Measurements from ENCODE around the gene MAML2. TPM values are rescaled to one million over a fixed set of nuclear protein-coding genes. Genes with fewer than 3 reads are reported as not detected.
"Not testable (repeated sequence)": the region's sequence is repeated elsewhere in the genome, so short reads cannot be mapped to it uniquely, and the experiment has no call there.

The MAML2 gene
- total RNA-seq, 4 donors from 2014 or later = 15.9 to 31.9 (median 24.9) TPM

DNA sequence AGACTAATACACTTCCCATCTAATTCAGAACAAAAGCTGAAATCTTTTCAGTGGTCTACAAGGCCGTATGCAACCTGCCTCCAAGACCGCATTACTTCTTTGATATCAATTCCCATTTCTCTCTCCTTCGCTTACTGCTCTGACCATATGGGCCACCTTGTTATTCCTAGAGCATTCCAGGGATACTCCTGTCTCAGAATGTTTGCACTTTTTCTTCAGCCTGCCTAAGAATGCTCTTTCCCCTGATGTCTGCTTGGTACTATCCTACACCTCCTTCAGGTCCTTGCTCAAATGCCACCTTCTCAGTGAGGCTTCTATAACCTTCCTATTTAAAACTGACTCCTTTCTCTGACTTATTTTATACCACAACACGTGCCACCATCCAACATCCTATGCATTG lies 71.2 kb downstream of the MAML2 start:
- Histone ChIP-seq H3K27ac (no peak overlapping the region), H3K9me3 (no peaks in the 10 kb centered on the region), H3K36me3 (no peaks in the 10 kb centered on the region), H3K4me3 (no peak overlapping the region), H3K4me1 (peaks cover 0 to 40% (median 18%) of the 10 kb centered on the region in 4 donors), H3K27me3 (no peaks in the 10 kb centered on the region)
- in situ Hi-C loops (cut with MboI; ENCODE audit: low pct_ligation_motif_present in 1 of 4, low pct_unique_long_range_greater_than_20kb in 1 of 4, low sequenced_read_pairs in 3 of 4) = no loop called here
- intact Hi-C loops (cut with DNase I; ENCODE audit: low total_unique reads) = no loop called here
- WGBS, 2 donors (ENCODE audit: low coverage in 1 of 2) = 97 to 98% methylated on average over 4 of the region's 4 CpGs
- no peak for DNase-seq
- TF ChIP-seq, protein P1, sequence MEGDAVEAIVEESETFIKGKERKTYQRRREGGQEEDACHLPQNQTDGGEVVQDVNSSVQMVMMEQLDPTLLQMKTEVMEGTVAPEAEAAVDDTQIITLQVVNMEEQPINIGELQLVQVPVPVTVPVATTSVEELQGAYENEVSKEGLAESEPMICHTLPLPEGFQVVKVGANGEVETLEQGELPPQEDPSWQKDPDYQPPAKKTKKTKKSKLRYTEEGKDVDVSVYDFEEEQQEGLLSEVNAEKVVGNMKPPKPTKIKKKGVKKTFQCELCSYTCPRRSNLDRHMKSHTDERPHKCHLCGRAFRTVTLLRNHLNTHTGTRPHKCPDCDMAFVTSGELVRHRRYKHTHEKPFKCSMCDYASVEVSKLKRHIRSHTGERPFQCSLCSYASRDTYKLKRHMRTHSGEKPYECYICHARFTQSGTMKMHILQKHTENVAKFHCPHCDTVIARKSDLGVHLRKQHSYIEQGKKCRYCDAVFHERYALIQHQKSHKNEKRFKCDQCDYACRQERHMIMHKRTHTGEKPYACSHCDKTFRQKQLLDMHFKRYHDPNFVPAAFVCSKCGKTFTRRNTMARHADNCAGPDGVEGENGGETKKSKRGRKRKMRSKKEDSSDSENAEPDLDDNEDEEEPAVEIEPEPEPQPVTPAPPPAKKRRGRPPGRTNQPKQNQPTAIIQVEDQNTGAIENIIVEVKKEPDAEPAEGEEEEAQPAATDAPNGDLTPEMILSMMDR (IDR thresholded peaks at IDR 0.05) = no peak
- TF ChIP-seq EP300 (IDR thresholded peaks at IDR 0.05; ENCODE audit: low read depth) (no peak), POLR2AphosphoS5 (IDR thresholded peaks at IDR 0.05) (no peak), POLR2A (IDR thresholded peaks at IDR 0.05) (no peak)

DNA sequence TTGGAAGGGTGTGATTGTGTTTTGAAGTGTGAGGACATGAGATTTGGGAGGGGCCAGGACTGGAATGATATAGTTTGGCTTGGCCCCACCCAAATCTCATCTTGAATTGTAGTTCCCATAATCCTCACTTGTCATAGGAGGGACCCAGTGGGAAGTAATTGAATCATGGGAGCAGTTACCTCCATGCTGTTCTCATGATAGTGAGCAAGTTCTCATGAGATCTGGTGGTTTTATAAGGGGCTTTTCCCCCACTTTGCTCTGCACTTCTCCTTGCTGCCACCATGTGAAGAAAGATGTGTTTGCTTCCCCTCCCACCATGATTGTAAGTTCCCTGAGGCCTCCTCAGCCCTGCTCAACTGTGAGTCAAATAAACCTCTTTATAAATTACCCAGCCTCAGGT lies 71.6 kb downstream of the MAML2 start:
- peaks cover 0 to 36% (median 14%) of the 10 kb centered on the region in 4 donors for H3K4me1 ChIP-seq
- DNase-seq; H3K4me3 ChIP-seq; H3K36me3 ChIP-seq; in situ Hi-C loops (cut with MboI; ENCODE audit: low pct_ligation_motif_present in 1 of 4, low pct_unique_long_range_greater_than_20kb in 1 of 4, low sequenced_read_pairs in 3 of 4); H3K27me3 ChIP-seq; H3K27ac ChIP-seq; intact Hi-C loops (cut with DNase I; ENCODE audit: low total_unique reads); H3K9me3 ChIP-seq: not testable (repeated sequence)

DNA sequence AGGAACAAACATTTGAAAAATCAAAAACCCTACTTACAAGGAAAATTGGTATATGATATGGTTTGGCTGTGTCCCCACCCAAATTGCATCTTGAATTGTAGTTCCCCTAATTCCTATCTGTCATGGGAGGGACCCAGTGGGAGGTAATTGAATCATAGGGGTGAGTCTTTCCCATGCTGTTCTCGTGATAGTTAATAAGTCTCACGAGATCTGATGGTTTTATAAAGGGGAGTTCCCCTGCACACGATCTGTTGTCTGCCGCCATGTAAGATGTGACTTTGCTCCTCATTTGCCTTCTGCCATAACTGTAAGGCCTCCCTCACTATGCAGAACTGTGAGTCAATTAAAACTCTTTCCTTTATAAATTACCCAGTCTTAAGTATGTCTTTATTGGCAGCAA lies 74.5 kb downstream of the MAML2 start:
- DNase-seq; in situ Hi-C loops (cut with MboI; ENCODE audit: low pct_ligation_motif_present in 1 of 4, low pct_unique_long_range_greater_than_20kb in 1 of 4, low sequenced_read_pairs in 3 of 4); H3K4me3 ChIP-seq; H3K27me3 ChIP-seq; H3K9me3 ChIP-seq; H3K27ac ChIP-seq; H3K36me3 ChIP-seq; intact Hi-C loops (cut with DNase I; ENCODE audit: low total_unique reads): not testable (repeated sequence)
- H3K4me1 ChIP-seq = peaks cover 0 to 28% (median 8%) of the 10 kb centered on the region in 4 donors
- 90 to 98% methylated on average over 2 to 4 of the region's 4 CpGs for WGBS, 2 donors (ENCODE audit: low coverage in 1 of 2)

DNA sequence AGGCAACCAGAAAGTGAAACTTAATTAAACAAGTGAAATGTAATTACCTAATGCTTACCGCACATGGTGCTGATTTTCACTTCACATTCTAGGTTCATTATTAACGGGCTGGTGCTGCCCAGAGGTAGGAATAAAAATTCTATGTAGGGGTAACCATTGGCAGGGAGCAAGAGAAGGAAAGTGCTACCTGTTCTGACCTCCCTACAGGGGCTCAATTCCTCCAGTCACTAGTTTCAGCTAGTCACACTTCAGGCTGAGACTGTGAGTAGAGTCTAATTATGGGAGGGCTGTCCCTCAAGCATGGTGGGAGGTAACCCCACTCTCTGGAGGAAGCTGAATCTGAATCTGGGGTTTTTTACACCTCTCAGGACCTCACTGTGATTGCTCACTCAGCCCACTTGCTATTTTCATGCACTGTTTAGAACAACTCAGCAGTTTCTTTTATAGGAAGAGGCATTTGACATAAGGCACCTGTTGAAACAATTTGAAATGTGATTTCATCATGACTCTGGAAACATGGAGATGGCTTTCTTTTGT lies 75.4 kb downstream of the MAML2 start:
- Histone ChIP-seq H3K9me3 (no peaks in the 10 kb centered on the region), H3K4me1 (peaks cover 0 to 26% (median 2%) of the 10 kb centered on the region in 4 donors), H3K27ac (peak overlapping the region; percentile 0 to 26 (median 10)), H3K27me3 (no peaks in the 10 kb centered on the region), H3K4me3 (no peak overlapping the region), H3K36me3 (no peaks in the 10 kb centered on the region)
- in situ Hi-C loops (cut with MboI; ENCODE audit: low pct_ligation_motif_present in 1 of 4, low pct_unique_long_range_greater_than_20kb in 1 of 4, low sequenced_read_pairs in 3 of 4) (no loop called here), intact Hi-C loops (cut with DNase I; ENCODE audit: low total_unique reads) (no loop called here)
- whole genome bisulfite sequencing, 2 donors (ENCODE audit: low coverage in 1 of 2) = 60% methylated on average over 1 to 2 of the region's 2 CpGs
- TF ChIP-seq EP300 (IDR thresholded peaks at IDR 0.05; ENCODE audit: low read depth) (no peak), POLR2A (IDR thresholded peaks at IDR 0.05) (no peak), POLR2AphosphoS5 (IDR thresholded peaks at IDR 0.05) (no peak)
- TF ChIP-seq, protein P1 (IDR thresholded peaks at IDR 0.05) = no peak
- no peak for DNase-seq

DNA sequence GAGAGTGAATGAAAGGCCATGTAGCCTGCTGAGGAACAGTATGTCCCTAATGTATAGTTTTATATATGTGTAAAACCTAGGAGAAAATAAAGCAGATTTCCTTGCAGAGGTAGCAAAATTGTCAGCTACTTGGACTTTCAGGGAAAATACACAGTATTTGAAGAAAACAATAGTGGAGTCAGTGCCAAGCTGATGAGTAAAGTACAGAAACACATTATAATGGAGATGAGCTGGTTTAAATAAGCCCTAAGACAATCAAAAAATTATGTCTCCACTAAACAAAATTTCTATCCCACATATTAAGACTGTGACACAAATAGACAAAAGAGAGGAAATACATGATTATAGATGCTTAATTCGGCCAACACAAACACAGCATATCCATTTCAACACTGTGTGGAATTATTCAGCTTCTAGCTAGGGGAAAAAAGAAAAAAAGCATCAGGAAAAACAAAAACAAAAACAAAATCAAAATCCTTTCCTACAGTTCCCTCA lies 75.9 kb downstream of the MAML2 start:
- in situ Hi-C loops (cut with MboI; ENCODE audit: low pct_ligation_motif_present in 1 of 4, low pct_unique_long_range_greater_than_20kb in 1 of 4, low sequenced_read_pairs in 3 of 4) = no loop called here

More for the DNA sequence above, 75.9 kb downstream of the MAML2 start:
- Histone ChIP-seq H3K4me3 (no peak overlapping the region), H3K27me3 (no peaks in the 10 kb centered on the region), H3K9me3 (no peaks in the 10 kb centered on the region), H3K4me1 (peaks cover 0 to 25% (median 0%) of the 10 kb centered on the region in 4 donors), H3K27ac (peak overlapping the region in 3 of 4 donors; percentile 0 to 26 (median 2)), H3K36me3 (no peaks in the 10 kb centered on the region)
- DNase-seq = no peak
- 65 to 73% methylated on average over 1 of the region's 1 CpG for WGBS, 2 donors (ENCODE audit: low coverage in 1 of 2)
- TF ChIP-seq, protein P1 (IDR thresholded peaks at IDR 0.05) = no peak
- TF ChIP-seq POLR2A (IDR thresholded peaks at IDR 0.05) (no peak), EP300 (IDR thresholded peaks at IDR 0.05; ENCODE audit: low read depth) (no peak), POLR2AphosphoS5 (IDR thresholded peaks at IDR 0.05) (no peak)
- intact Hi-C loops (cut with DNase I; ENCODE audit: low total_unique reads) = no loop called here
